HAP-1 (cell line): ENCODE measurements around the gene SLC41A3.

Experiments used
- DNase-seq, 2 experiments: peaks; one replicate each; pipeline ENCODE4 v3.0.0-alpha.2; 2016 to 2020; ENCODE audit warnings: low spot score in 2 of 2
- H3K27me3 ChIP-seq: fragments of 250-450 bp; sonication (Bioruptor Pico); 2 replicates; pipeline ENCODE4 v1.5.1; 2020; ENCODE audit warnings: low read depth, mild to moderate bottlenecking, moderate library complexity
- H3K36me3 ChIP-seq: fragments of 250-450 bp; sonication (Bioruptor Pico); replicated peaks from 2 replicates; pipeline ENCODE4 v1.5.1; 2020; ENCODE audit warnings: mild to moderate bottlenecking
- H3K4me1 ChIP-seq: fragments of 250-450 bp; sonication (Bioruptor Pico); 2 replicates; pipeline ENCODE4 v1.5.1; 2020; ENCODE audit warnings: mild to moderate bottlenecking
- H3K4me3 ChIP-seq: fragments of 250-450 bp; sonication (Bioruptor Pico); 2 replicates; pipeline ENCODE4 v1.5.1; 2020; ENCODE audit warnings: mild to moderate bottlenecking, moderate library complexity
- H3K9me3 ChIP-seq: fragments of 250-450 bp; sonication (Bioruptor Pico); 2 replicates; pipeline ENCODE4 v1.5.1; 2020; ENCODE audit warnings: mild to moderate bottlenecking, moderate library complexity
- in situ Hi-C: fragments of 300-500 bp; cut with MboI; formaldehyde crosslinking; loops from 3 replicates; pipeline ENCODE4 v1.14.3; 2020; ENCODE audit warnings: low sequenced_read_pairs, inconsistent platforms, mixed read lengths

SLC41A3 gene

DNA sequence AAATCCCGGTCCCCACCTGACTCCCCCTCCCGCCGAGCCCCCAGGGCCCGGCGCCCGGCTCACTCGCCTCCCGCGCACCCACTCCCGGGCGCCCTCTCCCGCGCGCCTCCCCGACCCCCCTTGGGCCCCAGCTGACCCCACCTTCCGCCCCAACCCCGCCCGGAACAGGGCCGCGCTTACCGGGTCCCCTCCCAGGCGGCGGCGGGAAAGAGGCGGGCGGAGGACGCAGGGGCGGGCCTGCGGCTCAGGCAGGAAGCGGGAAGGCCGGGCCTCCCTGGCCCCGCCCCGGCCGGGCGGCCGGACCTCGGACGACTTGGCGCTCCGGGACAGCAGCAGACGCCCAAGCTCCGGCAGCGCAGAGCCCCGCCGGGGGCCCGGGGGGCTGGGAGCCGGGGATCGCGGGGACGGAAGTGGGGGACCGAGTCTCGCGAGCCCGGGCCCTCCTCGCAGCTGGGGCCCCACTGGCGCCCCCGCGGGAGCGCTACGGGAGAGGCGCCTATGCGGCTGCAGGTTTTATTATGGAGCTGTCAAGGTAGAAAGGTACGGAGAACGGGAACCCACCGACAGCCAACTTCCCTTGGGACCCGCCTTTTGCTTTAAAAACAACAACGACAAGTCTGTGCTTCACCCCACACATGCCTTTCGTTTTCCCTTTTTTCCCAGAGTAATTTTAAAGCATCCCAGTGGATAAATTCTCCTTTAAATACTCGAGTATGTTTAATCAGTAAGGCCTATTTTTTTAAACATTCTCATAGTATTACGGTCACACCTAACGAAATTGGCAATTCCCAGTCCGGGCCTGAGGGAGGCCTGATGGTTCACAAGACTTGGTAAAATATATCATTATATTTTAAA lies at the start of gene SLC41A3:
Gene SLC41A3 (minus strand): TSS at position 212 of the 855 bp plus-strand sequence. CDS start 15,905 bp downstream, outside the sequence.
- H3K4me1 ChIP-seq = peaks cover 9% of the 10 kb centered on the region
- H3K4me3 ChIP-seq = peak within 1 kb of the TSS; percentile 53
- in situ Hi-C loops = no loop called here
- no peaks in the 10 kb centered on the region for H3K27me3 ChIP-seq
- DNase-seq = peak; percentile 63 to 93
- H3K36me3 ChIP-seq = no peaks in the 10 kb centered on the region
- peaks cover 13% of the 10 kb centered on the region for H3K9me3 ChIP-seq

DNA sequence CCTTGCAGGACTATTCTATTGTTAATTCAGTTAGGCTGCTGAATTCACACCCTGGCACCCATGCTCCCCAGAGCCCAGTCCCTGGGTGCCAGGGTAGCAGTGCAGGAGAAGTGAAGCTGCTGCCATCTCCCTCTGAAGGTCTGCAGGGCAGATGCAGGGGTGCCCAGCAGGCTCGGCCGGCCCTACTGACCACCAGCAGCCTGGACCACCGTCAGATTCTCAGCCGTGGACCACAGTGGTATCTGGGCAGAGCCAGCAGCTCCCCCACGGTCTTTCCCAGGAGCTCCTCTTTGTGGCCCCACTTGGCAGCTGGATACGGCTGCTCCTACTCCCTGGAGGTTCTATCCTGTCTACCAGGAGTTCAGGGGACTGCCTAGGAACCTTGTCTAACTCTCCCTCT lies 49.7 kb upstream of the SLC41A3 start:
- Histone ChIP-seq H3K4me1 (no peaks in the 10 kb centered on the region), H3K4me3 (no peak overlapping the region), H3K36me3 (no peaks in the 10 kb centered on the region), H3K27me3 (no peaks in the 10 kb centered on the region), H3K9me3 (no peaks in the 10 kb centered on the region)
- in situ Hi-C loops = loop anchor here (10.0 kb wide), 1 partner anchor 261 kb away; the partner anchor contains the start of gene CFAP100
- peak in 1 of 2 experiments; percentile 3 for DNase-seq

DNA sequence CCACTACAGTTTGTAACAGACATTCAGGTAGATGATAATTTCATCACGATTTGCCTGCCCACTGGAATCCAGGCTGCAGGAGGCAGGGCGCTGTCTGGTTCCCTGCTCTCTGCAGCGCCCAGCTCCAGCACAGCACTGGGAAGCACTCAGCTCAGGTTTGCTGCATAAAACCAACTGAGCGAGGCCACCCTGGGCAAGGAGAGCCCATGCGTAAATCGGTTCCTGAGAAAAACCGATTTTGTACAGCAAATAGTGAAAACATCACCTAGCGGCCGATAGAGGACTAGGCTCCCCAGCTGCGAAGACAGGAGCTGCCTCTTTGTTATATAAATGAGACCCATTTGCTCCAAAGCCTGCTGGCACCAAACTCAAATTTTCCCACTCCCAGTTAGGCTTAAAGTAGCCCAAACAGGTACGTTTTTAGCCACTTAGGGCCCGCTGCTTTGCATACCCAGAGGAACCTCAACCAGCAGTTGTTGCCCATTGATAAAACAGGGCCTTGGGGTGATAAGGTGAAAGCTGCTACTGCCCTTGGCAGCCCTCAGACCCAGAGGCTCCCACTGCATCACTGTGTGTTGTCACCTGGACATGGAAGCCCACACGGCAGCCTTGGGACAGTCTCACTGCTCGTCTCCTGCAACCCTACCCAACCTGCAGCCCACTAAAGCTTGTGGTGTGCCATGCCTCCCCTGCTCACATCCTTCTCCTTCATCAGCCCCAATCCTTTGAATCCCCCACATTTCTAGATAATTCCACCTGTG lies 49.0 kb upstream of the SLC41A3 start:
- peak in 1 of 2 experiments; percentile 13 for DNase-seq
- no peaks in the 10 kb centered on the region for H3K9me3 ChIP-seq
- in situ Hi-C loops = loop anchor here (10.0 kb wide), 1 partner anchor 262 kb away; the partner anchor contains the start of gene CFAP100
- no peak overlapping the region for H3K4me3 ChIP-seq
- no peaks in the 10 kb centered on the region for H3K36me3 ChIP-seq
- no peaks in the 10 kb centered on the region for H3K27me3 ChIP-seq
- H3K4me1 ChIP-seq = no peaks in the 10 kb centered on the region

DNA sequence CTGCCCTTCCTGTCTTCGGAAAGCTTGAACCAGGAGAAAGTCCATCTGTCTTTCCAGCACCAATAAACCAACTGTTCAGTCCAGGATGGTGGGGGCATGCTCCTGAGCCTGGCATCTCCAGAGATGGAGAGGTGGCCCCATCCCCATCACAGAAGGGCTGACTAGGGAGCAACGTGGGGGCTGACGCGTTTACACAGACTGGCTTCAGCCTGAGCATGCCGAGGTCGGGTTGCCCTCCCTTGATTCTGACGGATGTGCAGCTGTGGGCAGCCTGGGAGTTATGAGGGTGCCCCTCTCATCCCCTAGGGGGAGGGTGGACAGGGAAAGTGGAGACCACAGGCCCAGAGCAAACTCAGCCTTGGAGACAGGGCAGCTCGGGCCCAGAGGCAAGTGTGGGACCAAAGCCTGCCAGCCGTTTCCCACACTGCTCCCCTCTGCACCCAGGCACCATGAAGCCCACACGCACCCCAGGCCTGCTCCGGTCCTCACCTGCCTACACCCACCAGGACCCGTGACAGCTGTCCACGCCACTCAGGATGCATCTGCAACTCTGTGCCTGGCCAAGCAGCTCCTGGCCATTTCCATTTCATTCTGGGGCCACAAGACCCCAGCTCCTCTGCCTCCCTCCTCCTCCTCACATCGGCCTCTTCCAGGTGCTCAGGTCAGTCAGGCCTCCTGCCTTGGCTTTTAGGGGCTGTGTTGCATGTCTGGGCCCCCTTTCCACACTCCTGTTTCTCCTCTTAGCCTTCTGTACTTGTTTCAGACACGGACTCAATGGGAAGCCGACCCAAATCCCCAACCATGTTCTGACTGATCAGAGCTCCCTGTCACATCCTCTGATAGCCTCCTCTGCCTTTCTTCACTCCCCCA lies 48.2 kb upstream of the SLC41A3 start:
- DNase-seq = peak in 1 of 2 experiments; percentile 4
- Histone ChIP-seq H3K4me1 (no peaks in the 10 kb centered on the region), H3K9me3 (no peaks in the 10 kb centered on the region), H3K4me3 (no peak overlapping the region), H3K27me3 (no peaks in the 10 kb centered on the region), H3K36me3 (no peaks in the 10 kb centered on the region)
- in situ Hi-C loops = loop anchor here (10.0 kb wide), 1 partner anchor 263 kb away; the partner anchor contains the start of gene CFAP100

DNA sequence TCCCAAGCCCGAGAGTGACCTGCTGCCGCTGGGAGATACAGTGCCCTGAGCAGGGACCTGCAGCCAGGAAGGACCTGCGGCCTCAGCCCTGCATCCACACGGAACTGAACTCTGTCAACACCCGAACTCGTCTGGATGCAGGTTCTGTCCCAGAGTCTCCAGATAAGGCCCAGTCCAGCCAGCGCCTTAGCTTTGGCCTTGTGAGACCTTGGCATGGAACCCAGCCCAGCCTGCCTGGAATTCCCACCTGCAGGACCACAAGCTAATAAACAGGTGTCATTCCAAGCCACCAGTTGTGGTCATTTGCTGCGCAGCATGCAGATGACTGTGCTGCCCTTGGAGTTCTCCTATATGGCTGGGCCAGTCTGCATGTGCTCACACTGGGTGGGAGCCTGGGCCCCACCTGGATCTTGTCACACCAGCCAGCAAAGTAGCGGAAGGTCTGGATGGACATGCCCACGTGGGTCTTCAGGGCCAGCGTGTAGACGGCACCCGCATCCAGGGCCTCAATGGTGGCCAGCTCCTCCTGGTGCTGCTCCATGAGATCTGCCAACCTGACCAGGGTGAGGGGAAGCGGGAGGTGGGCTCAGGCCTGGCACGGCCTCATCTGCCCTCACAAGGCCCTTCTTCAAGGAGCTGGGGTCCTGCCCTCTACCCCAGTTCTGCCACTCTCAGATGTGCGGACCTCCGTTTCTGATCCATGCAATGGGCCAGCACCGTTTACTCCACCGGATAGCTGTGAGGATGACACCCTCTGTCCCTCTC lies 47.2 kb upstream of the SLC41A3 start:
- in situ Hi-C loops = loop anchor here (10.0 kb wide), 1 partner anchor 264 kb away; the partner anchor contains the start of gene CFAP100
- Histone ChIP-seq H3K4me3 (no peak overlapping the region), H3K36me3 (no peaks in the 10 kb centered on the region), H3K27me3 (no peaks in the 10 kb centered on the region), H3K9me3 (no peaks in the 10 kb centered on the region), H3K4me1 (no peaks in the 10 kb centered on the region)
- peak in 1 of 2 experiments; percentile 5 for DNase-seq

DNA sequence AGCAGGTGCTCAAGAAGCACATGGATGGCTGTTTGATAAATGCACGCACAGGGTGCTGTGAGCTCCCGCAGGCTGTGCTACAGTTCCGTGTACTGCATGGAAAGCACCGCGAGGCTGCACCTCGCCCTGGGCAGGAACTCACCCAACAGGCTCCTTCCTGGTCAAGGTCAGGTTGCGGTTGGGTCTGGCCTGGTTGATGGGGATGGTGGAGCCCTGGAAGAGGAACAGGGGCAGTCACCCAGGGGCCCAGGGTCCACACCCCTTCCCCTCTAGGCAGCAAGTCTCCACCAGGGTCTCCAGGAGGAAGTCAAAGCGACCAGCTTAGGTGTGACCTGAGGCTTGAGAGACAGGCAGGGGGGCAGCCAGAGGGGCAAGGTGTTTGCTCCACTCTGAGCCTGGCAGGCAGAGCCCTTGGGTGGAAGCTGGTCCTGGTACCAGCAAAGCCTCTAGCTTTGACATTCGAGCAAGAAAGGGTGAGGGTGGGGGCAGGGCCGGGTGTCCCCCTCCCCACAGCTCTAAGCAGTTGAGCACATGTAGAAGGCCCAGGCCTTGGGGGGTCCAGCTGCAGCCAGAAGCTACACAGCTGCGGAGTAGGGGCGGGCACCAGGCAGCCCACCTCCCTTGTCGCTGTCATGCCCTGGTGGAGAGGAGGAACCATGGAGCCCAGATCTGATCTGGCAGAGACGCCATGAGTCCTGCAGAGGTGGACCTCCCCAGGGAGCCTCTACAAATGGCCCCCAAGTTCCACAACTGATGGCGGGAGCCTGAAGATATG lies 46.3 kb upstream of the SLC41A3 start:
- H3K27me3 ChIP-seq = no peaks in the 10 kb centered on the region
- peak in 1 of 2 experiments; percentile 5 for DNase-seq
- no peaks in the 10 kb centered on the region for H3K36me3 ChIP-seq
- in situ Hi-C loops = loop anchor here (10.0 kb wide), 1 partner anchor 265 kb away; the partner anchor contains the start of gene CFAP100
- no peaks in the 10 kb centered on the region for H3K9me3 ChIP-seq
- no peak overlapping the region for H3K4me3 ChIP-seq
- H3K4me1 ChIP-seq = no peaks in the 10 kb centered on the region

DNA sequence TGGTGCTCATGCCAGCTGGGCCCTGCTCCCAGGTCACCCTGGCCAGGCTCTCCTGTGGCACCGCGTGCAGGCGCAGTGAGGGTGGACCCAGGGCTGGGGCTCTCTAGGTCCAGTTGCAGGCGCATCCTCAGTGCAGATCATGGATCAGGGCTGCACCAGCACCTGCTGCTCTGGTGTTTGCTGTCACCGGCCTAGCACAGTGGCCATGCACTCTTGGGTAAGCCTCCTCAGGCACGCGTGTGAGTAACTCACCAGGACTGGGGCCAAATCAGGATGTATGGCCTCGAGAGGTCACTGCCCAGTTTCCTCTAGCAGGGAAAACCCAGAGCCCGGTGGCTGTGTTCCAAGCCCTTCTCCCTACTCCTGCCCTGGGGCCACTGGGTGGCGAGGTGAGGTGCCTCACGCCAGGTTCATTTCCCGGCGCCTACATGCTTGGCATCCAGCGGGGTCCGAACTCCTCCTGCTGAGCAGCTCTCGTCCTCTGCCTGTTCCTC lies 45.5 kb upstream of the SLC41A3 start:
- Histone ChIP-seq H3K9me3 (no peaks in the 10 kb centered on the region), H3K4me1 (no peaks in the 10 kb centered on the region), H3K27me3 (no peaks in the 10 kb centered on the region), H3K36me3 (no peaks in the 10 kb centered on the region), H3K4me3 (no peak overlapping the region)
- peak in 1 of 2 experiments; percentile 6 for DNase-seq
- in situ Hi-C loops = no loop called here

DNA sequence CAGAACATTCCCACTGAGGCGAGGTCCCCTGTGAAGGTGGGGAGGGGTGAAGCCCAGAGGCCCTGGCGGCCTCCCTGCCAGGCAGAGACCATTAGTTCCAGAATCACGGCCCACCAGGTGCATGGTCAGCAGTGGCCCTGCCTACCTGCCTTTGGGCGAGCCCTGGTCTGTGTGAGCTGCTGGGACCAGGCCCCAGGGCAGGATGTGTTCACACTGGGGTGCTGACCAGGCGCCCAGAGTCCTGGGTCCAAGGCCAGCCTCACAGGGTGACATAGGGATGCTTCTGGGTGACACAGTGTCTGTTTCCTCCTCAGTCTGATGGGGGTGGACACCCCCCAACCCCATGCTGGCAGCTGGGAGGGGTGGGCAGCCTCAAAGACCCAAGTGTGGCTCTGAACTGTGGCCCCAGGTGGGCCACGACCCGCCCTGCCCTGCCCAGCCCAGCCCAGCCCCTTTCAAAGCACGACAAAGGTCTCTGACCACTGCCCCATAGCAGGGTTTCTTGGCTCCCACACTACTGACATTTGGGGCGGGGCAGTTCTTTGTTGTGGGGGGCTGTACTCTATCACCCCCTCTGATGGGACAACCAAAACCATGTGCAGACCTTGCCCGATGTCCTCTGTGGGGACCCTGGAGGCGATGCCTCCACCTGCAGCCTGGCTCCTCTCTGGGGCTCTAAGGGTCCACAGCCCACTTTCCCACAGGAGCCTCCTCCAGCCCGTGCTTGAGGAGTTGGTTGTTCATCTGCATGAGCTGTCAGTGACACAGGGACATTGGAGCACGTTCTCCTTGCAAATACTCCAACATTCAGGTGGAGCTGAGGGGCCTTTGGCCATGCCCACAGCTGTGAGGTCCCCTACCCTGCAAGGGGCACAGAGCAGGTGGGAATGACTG lies 44.8 kb upstream of the SLC41A3 start:
- no peaks in the 10 kb centered on the region for H3K36me3 ChIP-seq
- in situ Hi-C loops = no loop called here
- DNase-seq = peak in 1 of 2 experiments; percentile 4
- H3K4me3 ChIP-seq = no peak overlapping the region
- H3K9me3 ChIP-seq = no peaks in the 10 kb centered on the region
- no peaks in the 10 kb centered on the region for H3K27me3 ChIP-seq
- no peaks in the 10 kb centered on the region for H3K4me1 ChIP-seq

DNA sequence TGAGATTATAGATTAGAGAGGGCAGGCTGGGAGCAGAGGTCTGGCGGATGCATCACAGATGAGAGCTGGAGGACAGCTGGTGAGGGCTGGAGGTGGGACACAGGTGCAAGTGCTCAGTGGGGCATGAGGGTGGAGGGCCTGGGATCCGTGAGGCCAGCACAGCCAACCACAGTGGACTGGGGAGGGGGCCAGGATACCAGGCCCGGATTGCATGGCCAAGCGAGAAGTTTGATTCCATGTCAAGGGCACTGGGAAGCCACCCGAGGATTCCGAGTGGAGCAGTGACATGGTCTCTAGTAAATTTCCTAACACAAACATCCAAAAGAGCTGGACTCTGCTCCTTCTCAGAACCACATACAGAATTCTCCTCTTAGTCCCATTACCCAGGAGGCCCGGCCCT lies 44.0 kb upstream of the SLC41A3 start:
- Histone ChIP-seq H3K9me3 (no peaks in the 10 kb centered on the region), H3K4me3 (no peak overlapping the region), H3K36me3 (no peaks in the 10 kb centered on the region), H3K27me3 (no peaks in the 10 kb centered on the region), H3K4me1 (no peaks in the 10 kb centered on the region)
- peak in 1 of 2 experiments; percentile 3 for DNase-seq
- in situ Hi-C loops = no loop called here

DNA sequence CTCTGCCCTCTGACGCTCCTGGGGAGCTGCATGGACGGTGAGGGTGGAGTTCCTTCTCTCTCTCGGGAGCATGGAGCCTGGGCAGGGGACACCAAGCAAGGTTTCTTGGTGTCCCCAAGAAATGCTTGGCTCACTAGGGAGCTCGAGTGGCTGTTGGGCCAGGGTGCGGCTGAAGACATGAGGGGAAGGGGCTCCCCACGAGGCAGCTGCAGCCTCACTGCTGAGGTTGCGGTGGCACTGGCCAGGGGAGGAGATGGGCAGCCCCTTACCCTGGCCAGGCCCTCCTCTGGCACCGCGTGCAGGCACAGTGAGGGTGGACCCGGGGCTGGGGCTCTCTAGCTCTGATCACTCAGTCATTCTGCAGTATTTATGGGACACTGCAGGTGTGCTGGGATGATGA lies 43.5 kb upstream of the SLC41A3 start:
- in situ Hi-C loops = no loop called here
- H3K27me3 ChIP-seq = no peaks in the 10 kb centered on the region
- no peak overlapping the region for H3K4me3 ChIP-seq
- peak in 1 of 2 experiments; percentile 4 for DNase-seq
- no peaks in the 10 kb centered on the region for H3K9me3 ChIP-seq
- H3K4me1 ChIP-seq = no peaks in the 10 kb centered on the region
- no peaks in the 10 kb centered on the region for H3K36me3 ChIP-seq

DNA sequence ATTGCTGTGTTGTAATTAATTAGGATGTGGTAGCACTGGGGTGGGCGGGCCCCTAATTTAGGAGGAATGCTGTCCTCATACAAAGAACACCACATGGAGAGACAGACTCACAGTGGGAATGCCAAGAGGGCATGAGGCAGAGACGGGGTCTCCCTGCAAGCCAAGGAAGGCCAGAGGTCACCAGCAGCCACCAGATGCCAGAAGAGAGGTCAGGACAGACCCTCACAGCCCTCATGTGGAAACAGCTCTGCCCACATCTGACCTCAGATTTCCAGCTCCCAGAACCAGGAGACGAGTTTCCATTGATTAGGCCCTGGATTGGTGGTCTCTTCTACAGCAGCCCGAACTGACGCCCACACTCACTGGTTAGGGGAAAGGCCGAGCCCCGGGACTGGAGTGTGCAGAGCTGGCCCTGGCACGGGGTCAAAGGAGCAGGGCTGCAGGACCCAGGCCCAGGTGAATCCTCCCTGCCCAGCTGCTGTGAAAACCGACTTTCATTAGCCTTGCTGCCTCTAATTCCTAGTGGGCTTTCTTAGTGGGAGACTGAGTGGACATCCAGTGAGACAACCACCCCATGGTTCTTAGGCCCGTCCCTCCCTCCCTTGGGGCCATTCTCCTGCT lies 43.0 kb upstream of the SLC41A3 start:
- Histone ChIP-seq H3K4me1 (no peaks in the 10 kb centered on the region), H3K27me3 (no peaks in the 10 kb centered on the region), H3K9me3 (no peaks in the 10 kb centered on the region), H3K4me3 (no peak overlapping the region), H3K36me3 (no peaks in the 10 kb centered on the region)
- in situ Hi-C loops = no loop called here
- DNase-seq = peak in 1 of 2 experiments; percentile 3
